IMR-90 (cell line): ENCODE data around the gene EPB41L1. TPM values are rescaled to one million over a fixed set of nuclear protein-coding genes. Genes with fewer than 3 reads are reported as not detected.

Source experiments
- ATAC-seq: fragments of 200-7000 bp; cut with Tn5 transposase; 2 replicates; pipeline ENCODE4 v1.9.1; 2020; ENCODE audit warnings: low read depth, mild to moderate bottlenecking, moderate library complexity
- BruUV-seq: library from RNA; stranded (reverse); fragments of 400-500 nt; replicated peaks from 2 replicates; lab custom pipeline; 2021; lab: Mats Ljungman, UMichigan
- CTCF ChIA-PET: fragments of 300-600 bp; formaldehyde crosslinking; extraction: SDS; loops from one replicate; lab custom pipeline; 2021; ENCODE audit warnings: antibody characterized with exemption; lab: Yijun Ruan, JAX
- POLR2A ChIA-PET: fragments of 300-600 bp; sonication (Branson Sonifier 250); formaldehyde crosslinking; loops from one replicate; lab custom pipeline; 2022; ENCODE audit warnings: antibody characterized with exemption; ENCODE audit not compliant: unreplicated experiment; lab: Charles Lee
- DNase-seq: peaks from one replicate; pipeline ENCODE4 v3.0.0; 2013
- H2AFZ ChIP-seq: replicated peaks from 2 replicates; pipeline ENCODE3; 2013; ENCODE audit warnings: low read length, mild to moderate bottlenecking; ENCODE audit not compliant: poor library complexity
- H2AK5ac ChIP-seq: 2 replicates; pipeline ENCODE4 v1.6.1; 2013; ENCODE audit warnings: low read depth, low read length, inconsistent platforms
- H2AK9ac ChIP-seq: replicated peaks from 2 replicates; pipeline ENCODE3; 2013; ENCODE audit warnings: mild to moderate bottlenecking, low read depth, low read length, moderate library complexity; ENCODE audit not compliant: poor library complexity
- H2BK120ac ChIP-seq: 2 replicates; pipeline ENCODE4 v1.6.1; 2013; ENCODE audit warnings: low read depth, low read length, inconsistent platforms
- H2BK15ac ChIP-seq: 3 replicates; pipeline ENCODE4 v1.6.1; 2013; ENCODE audit warnings: low read depth, low read length, inconsistent platforms
- H2BK20ac ChIP-seq: 2 replicates; pipeline ENCODE4 v1.6.1; 2013; ENCODE audit warnings: low read depth, mild to moderate bottlenecking, inconsistent platforms, low read length, moderate library complexity
- H2BK5ac ChIP-seq: 2 replicates; pipeline ENCODE4 v1.6.1; 2013; ENCODE audit warnings: mild to moderate bottlenecking, low read depth, low read length, inconsistent platforms; ENCODE audit not compliant: poor library complexity, severe bottlenecking
- H3K14ac ChIP-seq: replicated peaks from 2 replicates; pipeline ENCODE4 v1.6.1; 2013; ENCODE audit warnings: low read depth, low read length, inconsistent platforms
- H3K18ac ChIP-seq: 2 replicates; pipeline ENCODE4 v1.6.1; 2013; ENCODE audit warnings: low read depth, low read length, control low read depth
- H3K23ac ChIP-seq: 2 replicates; pipeline ENCODE4 v1.6.1; 2013; ENCODE audit warnings: low read depth, low read length, inconsistent platforms
- H3K27ac ChIP-seq: 2 replicates; pipeline ENCODE4 v1.5.1; 2013; ENCODE audit warnings: mild to moderate bottlenecking, control low read depth, low read length; ENCODE audit not compliant: insufficient read depth
- H3K27me3 ChIP-seq: 2 replicates; pipeline ENCODE4 v1.6.1; 2013; ENCODE audit warnings: low read length; ENCODE audit not compliant: control insufficient read depth, insufficient read depth
- H3K36me3 ChIP-seq: 2 replicates; pipeline ENCODE4 v1.6.1; 2013; ENCODE audit warnings: low read length, mixed read lengths; ENCODE audit not compliant: control insufficient read depth, insufficient read depth
- H3K4ac ChIP-seq: 2 replicates; pipeline ENCODE4 v1.6.1; 2013; ENCODE audit warnings: low read depth, low read length, inconsistent platforms
- H3K4me1 ChIP-seq: 2 replicates; pipeline ENCODE4 v1.6.1; 2013; ENCODE audit warnings: low read length, mixed read lengths; ENCODE audit not compliant: control insufficient read depth, insufficient read depth
- H3K4me2 ChIP-seq: 2 replicates; pipeline ENCODE4 v1.6.1; 2013; ENCODE audit warnings: low read depth, mild to moderate bottlenecking, control low read depth, low read length, moderate library complexity
- H3K4me3 ChIP-seq: 2 replicates; pipeline ENCODE4 v1.5.1; 2013; ENCODE audit warnings: low read depth, mild to moderate bottlenecking, control low read depth, low read length, moderate library complexity; ENCODE audit not compliant: insufficient read depth
- H3K56ac ChIP-seq: 2 replicates; pipeline ENCODE4 v1.6.1; 2013; ENCODE audit warnings: low read length, inconsistent platforms; ENCODE audit not compliant: insufficient read depth; ENCODE audit errors: extremely low read depth
- H3K79me1 ChIP-seq, 2 experiments: 2 replicates each; pipeline ENCODE4 v1.6.1; 2013; ENCODE audit warnings: low read length in 2 of 2, inconsistent platforms in 1 of 2, low read depth in 1 of 2
- H3K9ac ChIP-seq: 2 replicates; pipeline ENCODE4 v1.6.1; 2013; ENCODE audit warnings: low read depth, low read length, control low read depth
- H3K9me1 ChIP-seq: 2 replicates; pipeline ENCODE4 v1.6.1; 2013; ENCODE audit warnings: low read length, inconsistent platforms; ENCODE audit not compliant: insufficient read depth
- H3K9me3 ChIP-seq: 2 replicates; pipeline ENCODE4 v1.6.1; 2013; ENCODE audit warnings: low read length; ENCODE audit not compliant: control insufficient read depth, insufficient read depth
- H4K20me1 ChIP-seq: 2 replicates; pipeline ENCODE4 v1.6.1; 2013; ENCODE audit warnings: low read length, inconsistent platforms; ENCODE audit not compliant: insufficient read depth
- H4K5ac ChIP-seq: 2 replicates; pipeline ENCODE4 v1.6.1; 2013; ENCODE audit warnings: mild to moderate bottlenecking, low read depth, low read length, control low read depth
- H4K8ac ChIP-seq, 2 experiments: 2 replicates each; pipeline ENCODE4 v1.6.1; 2013; ENCODE audit warnings: low read depth in 2 of 2, low read length in 2 of 2, control low read depth in 1 of 2, inconsistent platforms in 1 of 2
- H4K91ac ChIP-seq: 2 replicates; pipeline ENCODE4 v1.6.1; 2013; ENCODE audit warnings: low read depth, low read length, inconsistent platforms; ENCODE audit not compliant: insufficient read depth
- BHLHE40 ChIP-seq: fragments of 150-350 bp; IDR thresholded peaks from 2 replicates; pipeline ENCODE4 v1.6.1; 2016; ENCODE audit warnings: mild to moderate bottlenecking, low read depth, low read length
- CEBPB ChIP-seq: IDR thresholded peaks from 2 replicates; pipeline ENCODE4 v1.6.1; 2012; ENCODE audit warnings: low read depth, low read length, improper control_type of control experiment
- CHD1 ChIP-seq: IDR thresholded peaks from 2 replicates; pipeline ENCODE4 v1.6.1; 2012; ENCODE audit warnings: low read depth, low read length, improper control_type of control experiment
- FOS ChIP-seq: fragments of 150-350 bp; IDR thresholded peaks from 2 replicates; pipeline ENCODE4 v1.6.1; 2016; ENCODE audit warnings: low read depth, low read length
- MAFK ChIP-seq: IDR thresholded peaks from 2 replicates; pipeline ENCODE4 v1.6.1; 2012; ENCODE audit warnings: low read depth, low read length, improper control_type of control experiment
- MAZ ChIP-seq: IDR thresholded peaks from 2 replicates; pipeline ENCODE4 v1.6.1; 2012; ENCODE audit warnings: low read depth, mild to moderate bottlenecking, low read length, improper control_type of control experiment, moderate library complexity, borderline replicate concordance
- MXI1 ChIP-seq: IDR thresholded peaks from 2 replicates; pipeline ENCODE4 v1.6.1; 2012; ENCODE audit warnings: low read depth, mild to moderate bottlenecking, low read length, moderate library complexity, borderline replicate concordance
- NFE2L2 ChIP-seq: fragments of 150-350 bp; IDR thresholded peaks from 2 replicates; pipeline ENCODE4 v1.6.1; 2016; ENCODE audit warnings: low read depth, mild to moderate bottlenecking, low read length
- POLR2A ChIP-seq: IDR thresholded peaks from 2 replicates; pipeline ENCODE4 v1.6.1; 2012; ENCODE audit warnings: mild to moderate bottlenecking, low read depth, low read length
- RAD21 ChIP-seq: IDR thresholded peaks from 2 replicates; pipeline ENCODE4 v1.6.1; 2012; ENCODE audit warnings: low read length, improper control_type of control experiment
- RCOR1 ChIP-seq: IDR thresholded peaks from 2 replicates; pipeline ENCODE4 v1.6.1; 2012; ENCODE audit warnings: mild to moderate bottlenecking, low read length, improper control_type of control experiment; ENCODE audit not compliant: insufficient replicate concordance
- RFX5 ChIP-seq: IDR thresholded peaks from 2 replicates; pipeline ENCODE4 v1.8.0; 2012; ENCODE audit warnings: low read depth, mild to moderate bottlenecking, low read length, moderate library complexity
- SMC3 ChIP-seq: fragments of 150-350 bp; IDR thresholded peaks from 2 replicates; pipeline ENCODE4 v1.6.1; 2016; ENCODE audit warnings: low read depth, mild to moderate bottlenecking, antibody characterized with exemption, low read length, moderate library complexity
- WGBS, 2 experiments: methylation state at CpG; one replicate each; pipeline versions ENCODE4 v1.1.5 to v1.1.7; 2013; ENCODE audit warnings: missing lambda C conversion rate in 2 of 2; ENCODE audit not compliant: insufficient read length in 1 of 2; ENCODE audit errors: extremely low coverage in 2 of 2; 5-methylcytosine and 5-hydroxymethylcytosine counted together
- dilution Hi-C: fragments of 300-500 bp; cut with HindIII; formaldehyde crosslinking; loops from one replicate; pipeline ENCODE4 v1.14.3; 2018; ENCODE audit warnings: low sequenced_read_pairs; ENCODE audit not compliant: unreplicated experiment
- in situ Hi-C: fragments of 300-500 bp; cut with MboI; formaldehyde crosslinking; loops from 3 replicates; pipeline ENCODE4 v1.14.3; 2019; ENCODE audit warnings: low sequenced_read_pairs, inconsistent platforms, mixed read lengths
- intact Hi-C: fragments of 100-400 bp; cut with micrococcal nuclease; formaldehyde crosslinking; loops from 2 replicates; pipeline ENCODE4 v1.10.0; 2022
- polyA plus RNA-seq, 3 experiments: library from polyadenylated mRNA; depleted of rRNA; stranded (reverse); fragments of >200 nt; gene quantifications; 2 replicates each; pipeline ENCODE4 v1.2.3, GENCODE V29; 2012; ENCODE audit warnings: low replicate concordance in 1 of 3
- total RNA-seq: library from RNA; depleted of rRNA; stranded (reverse); fragments of >200 nt; gene quantifications from 2 replicates; pipeline ENCODE4 v1.2.3, GENCODE V29; 2012
- TF ChIP-seq, protein P1 (sequence below): fragments of 150-350 bp; IDR thresholded peaks from 2 replicates; pipeline ENCODE4 v1.6.1; 2017; ENCODE audit warnings: mild to moderate bottlenecking, antibody characterized with exemption, low read length, low read depth
- TF ChIP-seq, protein P2 (sequence below): conservative IDR thresholded peaks from 2 replicates; pipeline ENCODE4 v1.5.1; 2012; ENCODE audit warnings: mild to moderate bottlenecking, low read depth, low read length, improper control_type of control experiment
- TF ChIP-seq, protein P3 (sequence below): fragments of 150-350 bp; IDR thresholded peaks from 2 replicates; pipeline ENCODE4 v1.6.1; 2016; ENCODE audit warnings: low read depth, mild to moderate bottlenecking, low read length, moderate library complexity, borderline replicate concordance

EPB41L1 gene
- total and polyA plus RNA-seq, 2 of the 4 experiments (the other 2 are of a cell fraction): 12.5 to 33.7 TPM

DNA sequence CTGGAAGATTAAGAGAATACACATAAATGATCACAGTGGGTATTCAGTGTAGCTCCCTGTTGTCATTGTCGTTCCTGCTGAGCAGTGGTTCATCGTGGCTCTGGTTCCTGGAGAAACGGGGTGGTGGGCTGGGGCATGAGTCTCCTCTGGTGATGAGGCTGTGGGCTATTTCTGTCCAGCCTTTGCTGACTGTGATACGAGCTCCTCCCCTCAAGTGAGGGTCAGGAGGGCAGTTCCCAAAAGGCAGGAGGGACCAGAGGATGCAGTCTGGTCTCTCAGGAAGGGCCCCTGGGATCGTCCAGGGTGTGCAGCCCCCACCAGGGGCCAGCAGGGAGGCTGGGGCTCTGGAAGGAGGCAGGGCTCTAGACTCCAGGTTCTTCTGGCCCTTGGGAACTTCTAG, 120.5 kb downstream of the EPB41L1 start:
- H3K23ac ChIP-seq: no peak overlapping the region
- CTCF ChIA-PET: no interaction called here
- H2AFZ ChIP-seq: no peak overlapping the region
- no peak overlapping the region for H4K91ac ChIP-seq
- intact Hi-C loops (no loop called here), dilution Hi-C loops (no loop called here), in situ Hi-C loops (no loop called here)
- WGBS, 2 experiments: 31% methylated on average over 3 of the region's 5 CpGs; no CpG with 5 or more reads in 1 of the 2 experiments
- DNase-seq (no peak), ATAC-seq (no peak)
- no peaks in the 10 kb centered on the region for H4K20me1 ChIP-seq
- no peak overlapping the region for H4K5ac ChIP-seq
- no peak overlapping the region for H2AK5ac ChIP-seq
- no peak overlapping the region for H2BK20ac ChIP-seq
- H3K4me1 ChIP-seq: no peaks in the 10 kb centered on the region
- no peak overlapping the region for H3K27ac ChIP-seq
- no peak overlapping the region for H3K9ac ChIP-seq
- peaks cover 63% of the 10 kb centered on the region for H3K27me3 ChIP-seq
- BruUV-seq: no TSS peak
- H3K36me3 ChIP-seq: no peaks in the 10 kb centered on the region
- no peak overlapping the region for H3K18ac ChIP-seq
- POLR2A ChIA-PET: no interaction called here
- H3K14ac ChIP-seq: no peak overlapping the region
- H3K4me3 ChIP-seq: no peak overlapping the region
- H4K8ac ChIP-seq: no peak overlapping the region
- H2BK5ac ChIP-seq: no peak overlapping the region
- TF ChIP-seq RCOR1: no peak
- TF ChIP-seq, protein P1, sequence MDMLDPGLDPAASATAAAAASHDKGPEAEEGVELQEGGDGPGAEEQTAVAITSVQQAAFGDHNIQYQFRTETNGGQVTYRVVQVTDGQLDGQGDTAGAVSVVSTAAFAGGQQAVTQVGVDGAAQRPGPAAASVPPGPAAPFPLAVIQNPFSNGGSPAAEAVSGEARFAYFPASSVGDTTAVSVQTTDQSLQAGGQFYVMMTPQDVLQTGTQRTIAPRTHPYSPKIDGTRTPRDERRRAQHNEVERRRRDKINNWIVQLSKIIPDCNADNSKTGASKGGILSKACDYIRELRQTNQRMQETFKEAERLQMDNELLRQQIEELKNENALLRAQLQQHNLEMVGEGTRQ: no peak
- no peak for TF ChIP-seq MAZ
- TF ChIP-seq, protein P2, sequence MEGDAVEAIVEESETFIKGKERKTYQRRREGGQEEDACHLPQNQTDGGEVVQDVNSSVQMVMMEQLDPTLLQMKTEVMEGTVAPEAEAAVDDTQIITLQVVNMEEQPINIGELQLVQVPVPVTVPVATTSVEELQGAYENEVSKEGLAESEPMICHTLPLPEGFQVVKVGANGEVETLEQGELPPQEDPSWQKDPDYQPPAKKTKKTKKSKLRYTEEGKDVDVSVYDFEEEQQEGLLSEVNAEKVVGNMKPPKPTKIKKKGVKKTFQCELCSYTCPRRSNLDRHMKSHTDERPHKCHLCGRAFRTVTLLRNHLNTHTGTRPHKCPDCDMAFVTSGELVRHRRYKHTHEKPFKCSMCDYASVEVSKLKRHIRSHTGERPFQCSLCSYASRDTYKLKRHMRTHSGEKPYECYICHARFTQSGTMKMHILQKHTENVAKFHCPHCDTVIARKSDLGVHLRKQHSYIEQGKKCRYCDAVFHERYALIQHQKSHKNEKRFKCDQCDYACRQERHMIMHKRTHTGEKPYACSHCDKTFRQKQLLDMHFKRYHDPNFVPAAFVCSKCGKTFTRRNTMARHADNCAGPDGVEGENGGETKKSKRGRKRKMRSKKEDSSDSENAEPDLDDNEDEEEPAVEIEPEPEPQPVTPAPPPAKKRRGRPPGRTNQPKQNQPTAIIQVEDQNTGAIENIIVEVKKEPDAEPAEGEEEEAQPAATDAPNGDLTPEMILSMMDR: no peak
- no peak for TF ChIP-seq RFX5
- no peak for TF ChIP-seq RAD21
- TF ChIP-seq MAFK: no peak
- TF ChIP-seq CEBPB: no peak
- TF ChIP-seq BHLHE40: no peak
- no peak for TF ChIP-seq FOS
- TF ChIP-seq, protein P3, sequence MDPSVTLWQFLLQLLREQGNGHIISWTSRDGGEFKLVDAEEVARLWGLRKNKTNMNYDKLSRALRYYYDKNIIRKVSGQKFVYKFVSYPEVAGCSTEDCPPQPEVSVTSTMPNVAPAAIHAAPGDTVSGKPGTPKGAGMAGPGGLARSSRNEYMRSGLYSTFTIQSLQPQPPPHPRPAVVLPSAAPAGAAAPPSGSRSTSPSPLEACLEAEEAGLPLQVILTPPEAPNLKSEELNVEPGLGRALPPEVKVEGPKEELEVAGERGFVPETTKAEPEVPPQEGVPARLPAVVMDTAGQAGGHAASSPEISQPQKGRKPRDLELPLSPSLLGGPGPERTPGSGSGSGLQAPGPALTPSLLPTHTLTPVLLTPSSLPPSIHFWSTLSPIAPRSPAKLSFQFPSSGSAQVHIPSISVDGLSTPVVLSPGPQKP: no peak
- no peak for TF ChIP-seq MXI1
- no peak for TF ChIP-seq CHD1
- TF ChIP-seq SMC3: no peak
- no peak for TF ChIP-seq POLR2A
- no peak for TF ChIP-seq NFE2L2
- no peak overlapping the region for H3K56ac ChIP-seq
- no peaks in the 10 kb centered on the region for H3K9me3 ChIP-seq
- no peak overlapping the region for H2AK9ac ChIP-seq
- no peaks in the 10 kb centered on the region for H3K9me1 ChIP-seq
- no peak overlapping the region for H2BK120ac ChIP-seq
- no peak overlapping the region for H3K4me2 ChIP-seq
- no peaks in the 10 kb centered on the region for H3K79me1 ChIP-seq
- H3K4ac ChIP-seq: no peak overlapping the region
- no peak overlapping the region for H2BK15ac ChIP-seq
